ENCODE results near the gene SLC39A12.
"Not testable (repeated sequence)": the region's sequence is repeated elsewhere in the genome, so short reads cannot be mapped to it uniquely, and the experiment has no call there.

The SLC39A12 gene

GRCh38 chr10:17918187-17918903, 33.4 kb upstream of the SLC39A12 start:
- TF ChIP-seq, protein P1, sequence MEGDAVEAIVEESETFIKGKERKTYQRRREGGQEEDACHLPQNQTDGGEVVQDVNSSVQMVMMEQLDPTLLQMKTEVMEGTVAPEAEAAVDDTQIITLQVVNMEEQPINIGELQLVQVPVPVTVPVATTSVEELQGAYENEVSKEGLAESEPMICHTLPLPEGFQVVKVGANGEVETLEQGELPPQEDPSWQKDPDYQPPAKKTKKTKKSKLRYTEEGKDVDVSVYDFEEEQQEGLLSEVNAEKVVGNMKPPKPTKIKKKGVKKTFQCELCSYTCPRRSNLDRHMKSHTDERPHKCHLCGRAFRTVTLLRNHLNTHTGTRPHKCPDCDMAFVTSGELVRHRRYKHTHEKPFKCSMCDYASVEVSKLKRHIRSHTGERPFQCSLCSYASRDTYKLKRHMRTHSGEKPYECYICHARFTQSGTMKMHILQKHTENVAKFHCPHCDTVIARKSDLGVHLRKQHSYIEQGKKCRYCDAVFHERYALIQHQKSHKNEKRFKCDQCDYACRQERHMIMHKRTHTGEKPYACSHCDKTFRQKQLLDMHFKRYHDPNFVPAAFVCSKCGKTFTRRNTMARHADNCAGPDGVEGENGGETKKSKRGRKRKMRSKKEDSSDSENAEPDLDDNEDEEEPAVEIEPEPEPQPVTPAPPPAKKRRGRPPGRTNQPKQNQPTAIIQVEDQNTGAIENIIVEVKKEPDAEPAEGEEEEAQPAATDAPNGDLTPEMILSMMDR (IDR thresholded peaks at IDR 0.05; ENCODE audit: low read depth, low read length) = no peak
- no peaks in the 10 kb centered on the region for H3K9me3 ChIP-seq
- DNase-seq = no peak
- H3K4me3 ChIP-seq (ENCODE audit: low read depth, low read length) = no peak overlapping the region
- H3K36me3 ChIP-seq = no peaks in the 10 kb centered on the region
- no peaks in the 10 kb centered on the region for H3K27me3 ChIP-seq
- H3K4me1 ChIP-seq = no peaks in the 10 kb centered on the region

- Histone ChIP-seq H3K4me1 (no peaks in the 10 kb centered on the region), H3K9me3 (no peaks in the 10 kb centered on the region), H3K36me3 (no peaks in the 10 kb centered on the region), H3K4me3 (ENCODE audit: low read depth, low read length) (no peak overlapping the region), H3K27me3 (no peaks in the 10 kb centered on the region)
- TF ChIP-seq, protein P1 (IDR thresholded peaks at IDR 0.05; ENCODE audit: low read depth, low read length) = no peak
- no peak for DNase-seq
These were observed 30.3 kb upstream of the SLC39A12 start for GRCh38 chr10:17921378-17921777.

DNA sequence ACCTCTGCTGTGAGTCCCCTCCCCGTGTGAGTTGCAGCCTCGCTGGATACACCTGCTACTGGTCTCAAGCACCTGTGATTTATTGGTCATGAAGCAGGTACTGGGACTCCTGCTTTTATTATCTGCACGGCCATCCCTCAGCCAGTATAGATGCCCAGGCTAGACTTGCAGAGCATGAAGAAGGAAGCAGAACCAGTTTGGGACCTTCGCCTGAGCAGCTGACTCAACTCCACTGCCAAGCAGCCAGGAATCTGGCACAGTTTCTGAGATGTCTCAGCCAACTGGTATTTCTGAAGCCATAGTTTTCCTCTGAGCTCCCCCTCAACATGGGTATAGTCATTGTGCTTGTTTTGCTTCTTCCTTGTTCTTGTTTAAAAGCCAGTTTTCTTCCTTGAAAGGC, 28.0 kb upstream of the SLC39A12 start:
- no peak for DNase-seq
- H3K36me3 ChIP-seq = no peaks in the 10 kb centered on the region
- no peaks in the 10 kb centered on the region for H3K4me1 ChIP-seq
- no peak overlapping the region for H3K4me3 ChIP-seq (ENCODE audit: low read depth, low read length)
- H3K27me3 ChIP-seq = no peaks in the 10 kb centered on the region
- H3K9me3 ChIP-seq = no peaks in the 10 kb centered on the region
- TF ChIP-seq, protein P1 (IDR thresholded peaks at IDR 0.05; ENCODE audit: low read depth, low read length) = no peak

DNA sequence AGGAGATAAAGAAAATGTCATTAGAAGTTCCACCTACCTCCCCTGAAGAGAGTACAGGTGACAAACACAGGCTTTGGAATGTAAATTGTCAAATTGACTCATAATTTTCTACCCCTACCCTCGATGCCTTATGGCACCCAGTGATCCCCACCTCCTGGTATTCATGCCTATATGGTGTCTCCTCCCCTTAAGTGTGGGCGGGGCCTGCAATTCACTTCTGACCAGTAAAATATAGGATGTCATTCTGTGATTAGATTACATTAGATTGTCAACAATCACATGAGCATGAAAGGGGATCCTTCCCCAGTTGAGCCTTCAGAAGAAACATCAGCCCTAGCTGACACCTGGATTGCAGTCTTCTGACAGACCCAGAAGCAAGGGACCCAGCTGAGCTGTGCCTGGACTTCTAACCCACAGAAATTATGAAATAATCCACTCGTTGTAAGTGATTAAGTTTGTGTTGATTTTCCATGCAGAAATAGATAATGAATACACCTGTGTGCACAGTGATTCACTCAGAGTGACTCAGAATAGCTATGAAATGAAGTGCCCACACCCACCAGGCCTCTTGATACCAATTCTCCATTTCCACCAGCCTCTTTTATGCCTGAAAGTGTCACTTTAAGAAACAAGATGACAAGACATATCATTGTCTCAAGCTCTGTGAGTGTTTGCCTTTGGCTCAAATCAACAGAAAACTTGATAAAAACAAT, 8.5 kb upstream of the SLC39A12 start:
- no peaks in the 10 kb centered on the region for H3K36me3 ChIP-seq
- TF ChIP-seq, protein P1 (IDR thresholded peaks at IDR 0.05; ENCODE audit: low read depth, low read length) = no peak
- no peak for DNase-seq
- H3K9me3 ChIP-seq = no peaks in the 10 kb centered on the region
- H3K4me1 ChIP-seq = no peaks in the 10 kb centered on the region
- H3K4me3 ChIP-seq (ENCODE audit: low read depth, low read length) = no peak overlapping the region
- H3K27me3 ChIP-seq = no peaks in the 10 kb centered on the region

- H3K4me3 ChIP-seq (ENCODE audit: low read depth, low read length); H3K27me3 ChIP-seq; H3K4me1 ChIP-seq; DNase-seq; H3K36me3 ChIP-seq; H3K9me3 ChIP-seq: not testable (repeated sequence)
These were observed 1.4 kb upstream of the SLC39A12 start for GRCh38 chr10:17950269-17950668.

DNA sequence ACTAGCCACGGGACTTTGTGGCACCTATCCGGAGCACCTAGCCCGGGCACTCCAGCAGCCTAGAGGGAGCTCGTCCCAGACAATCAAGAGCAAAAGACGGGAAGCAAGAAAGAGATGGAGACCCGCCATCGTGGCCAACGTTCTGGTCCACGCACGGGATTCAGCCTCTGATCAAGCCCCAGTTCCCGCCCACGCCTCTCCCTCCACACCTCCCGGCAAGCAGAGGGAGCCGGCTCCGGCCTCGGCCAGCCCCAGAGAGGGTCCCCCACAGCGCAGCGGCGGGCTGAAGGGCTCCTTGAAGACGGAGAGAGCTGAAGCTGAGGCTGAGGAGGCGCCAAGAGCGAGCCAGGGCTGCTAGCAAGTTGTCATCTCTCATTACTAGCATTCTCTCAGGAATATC, 992 bp upstream of the SLC39A12 start:
- DNase-seq = no peak
- H3K4me3 ChIP-seq (ENCODE audit: low read depth, low read length) = no peak overlapping the region

DNA sequence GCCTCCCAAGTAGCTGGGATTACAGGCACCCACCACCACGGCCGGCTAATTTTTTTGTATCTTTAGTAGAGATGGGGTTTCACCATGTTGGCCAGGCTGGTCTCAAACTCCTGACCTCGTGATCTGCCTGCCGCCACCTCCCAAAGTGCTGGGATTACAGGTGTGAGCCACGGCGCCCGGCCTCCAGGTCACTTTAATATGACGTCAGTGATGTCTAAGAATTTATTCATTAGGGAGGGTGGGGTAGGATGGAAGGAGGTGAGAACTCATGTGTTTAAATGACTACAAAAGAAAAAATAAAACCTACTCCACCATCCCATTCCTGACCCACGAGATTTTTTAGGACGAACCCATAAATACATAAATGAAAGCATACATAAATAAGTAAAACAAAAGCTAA, 2.7 kb downstream of the SLC39A12 start:
- H3K4me1 ChIP-seq; H3K27me3 ChIP-seq; H3K36me3 ChIP-seq; H3K9me3 ChIP-seq; DNase-seq; H3K4me3 ChIP-seq (ENCODE audit: low read depth, low read length): not testable (repeated sequence)

More for the DNA sequence above, 992 bp upstream of the SLC39A12 start:
- Histone ChIP-seq H3K36me3 (no peaks in the 10 kb centered on the region), H3K9me3 (no peaks in the 10 kb centered on the region), H3K4me1 (no peaks in the 10 kb centered on the region), H3K27me3 (no peaks in the 10 kb centered on the region; the same call in 1 of the 2 replicates)
- TF ChIP-seq, protein P1 (IDR thresholded peaks at IDR 0.05; ENCODE audit: low read depth, low read length) = no peak

Data from BE2C (cell line).